ENCODE measurements around the gene XPNPEP3.

Gene XPNPEP3

DNA sequence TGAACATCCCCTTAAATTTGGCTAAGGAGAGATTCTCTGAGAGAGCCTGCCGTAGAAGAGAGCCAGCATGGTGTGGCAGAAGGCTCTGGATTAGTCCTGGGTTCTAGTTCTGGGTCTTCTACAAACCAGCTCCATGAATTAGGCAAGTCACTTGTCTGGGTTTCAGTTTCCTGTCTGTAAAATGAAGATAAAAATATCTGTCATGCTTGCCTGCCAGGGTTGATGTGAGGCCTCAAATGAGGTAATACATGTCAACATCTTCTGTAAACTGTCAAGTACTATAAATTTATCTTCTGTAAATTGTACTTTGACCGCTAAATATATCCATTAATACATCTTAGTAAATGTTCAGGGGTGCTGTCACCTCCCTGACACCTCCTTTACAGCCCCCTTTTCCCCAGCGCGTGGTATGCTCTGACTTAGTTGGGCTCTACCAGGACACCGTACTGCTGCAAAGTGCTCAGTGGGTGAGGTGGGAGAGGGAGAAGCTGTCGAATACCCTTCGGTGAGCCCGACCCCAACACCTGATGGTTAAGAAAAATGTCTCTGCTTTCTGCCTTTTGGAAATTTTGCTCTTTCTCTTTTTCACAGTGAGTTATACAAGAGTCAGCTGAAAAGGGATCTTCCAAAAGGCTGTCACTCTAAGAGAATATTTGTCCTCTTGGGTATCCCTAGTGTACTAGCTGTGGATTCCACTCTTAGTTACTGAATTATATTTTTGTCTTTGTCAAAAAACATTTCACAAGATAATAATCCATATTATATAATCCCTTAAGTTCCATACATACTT is 109.2 kb downstream of the XPNPEP3 start:
- Histone ChIP-seq H3K9ac (ENCODE audit: low read length in 2 of 2) (no peak overlapping the region), H3K27me3 (ENCODE audit: control insufficient read depth in 1 of 2, insufficient read depth in 2 of 2, low read length in 2 of 2) (no peaks in the 10 kb centered on the region), H3K9me3 (ENCODE audit: control insufficient read depth in 2 of 2, low read length in 2 of 2) (no peaks in the 10 kb centered on the region), H3K4me3 (ENCODE audit: low read length in 2 of 2) (no peak overlapping the region), H3K36me3 (ENCODE audit: control insufficient read depth in 2 of 2, insufficient read depth in 2 of 2, low read length in 2 of 2) (peaks cover 25 to 45% of the 10 kb centered on the region in 2 donors), H3K4me1 (ENCODE audit: control insufficient read depth, insufficient read depth, low read length) (no peaks in the 10 kb centered on the region), H3K27ac (ENCODE audit: low read length) (no peak overlapping the region)

DNA sequence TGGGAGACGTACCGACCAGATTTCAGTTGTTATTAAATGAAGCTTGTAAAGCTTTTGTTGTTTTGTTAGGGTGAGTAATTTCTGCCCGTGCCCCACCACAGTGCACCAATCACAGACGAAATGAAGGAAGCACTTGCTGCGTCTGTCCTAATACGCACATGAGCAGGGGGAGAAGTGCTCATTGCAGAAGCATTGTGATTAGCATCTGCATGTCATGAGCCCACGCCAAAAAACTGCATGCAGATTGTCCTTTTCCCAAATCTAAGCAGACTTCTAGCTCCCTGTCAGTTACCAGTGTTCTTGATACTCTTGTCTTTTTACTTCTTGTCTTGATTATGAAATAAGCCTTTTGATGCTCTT is 109.8 kb downstream of the XPNPEP3 start:
- H3K36me3 ChIP-seq (ENCODE audit: control insufficient read depth in 2 of 2, insufficient read depth in 2 of 2, low read length in 2 of 2), result peaks cover 26 to 45% of the 10 kb centered on the region in 2 donors
- H3K4me3 ChIP-seq (ENCODE audit: low read length in 2 of 2), result no peak overlapping the region
- H3K27me3 ChIP-seq (ENCODE audit: control insufficient read depth in 1 of 2, insufficient read depth in 2 of 2, low read length in 2 of 2), result no peaks in the 10 kb centered on the region
- H3K9me3 ChIP-seq (ENCODE audit: control insufficient read depth in 2 of 2, low read length in 2 of 2), result no peaks in the 10 kb centered on the region
- H3K4me1 ChIP-seq (ENCODE audit: control insufficient read depth, insufficient read depth, low read length), result no peaks in the 10 kb centered on the region
- no peak overlapping the region for H3K27ac ChIP-seq (ENCODE audit: low read length)
- no peak overlapping the region for H3K9ac ChIP-seq (ENCODE audit: low read length in 2 of 2)

DNA sequence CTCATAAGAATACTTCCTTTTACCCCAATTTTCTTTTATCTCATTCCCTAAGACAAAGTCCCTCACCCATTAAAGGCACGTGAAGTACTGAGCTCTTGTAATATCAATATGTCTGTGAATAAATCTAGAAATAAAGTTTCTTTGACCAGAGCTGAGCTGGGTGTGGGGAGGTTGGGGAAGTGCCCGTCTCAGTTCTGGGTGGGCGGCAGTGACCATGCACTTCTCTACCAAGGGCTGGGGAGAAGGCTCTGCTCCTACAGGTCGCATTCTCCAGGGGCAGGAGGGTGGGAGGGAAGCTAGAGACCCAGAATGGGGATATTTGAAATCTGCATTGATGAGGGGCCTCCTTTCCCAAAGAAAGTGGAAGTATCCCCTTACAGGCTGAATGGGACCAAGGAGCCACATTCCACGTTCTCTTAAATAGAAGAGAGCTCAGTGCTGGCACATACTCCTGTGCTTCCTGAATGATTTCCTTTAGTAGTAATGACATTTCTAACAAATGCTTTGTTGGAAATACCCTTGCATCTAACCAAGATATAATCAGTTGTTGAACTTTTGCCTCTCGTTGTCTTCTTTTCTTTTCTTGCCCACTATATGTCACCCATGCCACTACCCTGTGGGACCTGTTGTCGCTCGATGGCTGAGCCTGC is 110.3 kb downstream of the XPNPEP3 start:
- Histone ChIP-seq H3K4me3 (ENCODE audit: low read length in 2 of 2) (no peak overlapping the region), H3K36me3 (ENCODE audit: control insufficient read depth in 2 of 2, insufficient read depth in 2 of 2, low read length in 2 of 2) (peaks cover 30 to 49% of the 10 kb centered on the region in 2 donors), H3K27ac (ENCODE audit: low read length) (no peak overlapping the region)

DNA sequence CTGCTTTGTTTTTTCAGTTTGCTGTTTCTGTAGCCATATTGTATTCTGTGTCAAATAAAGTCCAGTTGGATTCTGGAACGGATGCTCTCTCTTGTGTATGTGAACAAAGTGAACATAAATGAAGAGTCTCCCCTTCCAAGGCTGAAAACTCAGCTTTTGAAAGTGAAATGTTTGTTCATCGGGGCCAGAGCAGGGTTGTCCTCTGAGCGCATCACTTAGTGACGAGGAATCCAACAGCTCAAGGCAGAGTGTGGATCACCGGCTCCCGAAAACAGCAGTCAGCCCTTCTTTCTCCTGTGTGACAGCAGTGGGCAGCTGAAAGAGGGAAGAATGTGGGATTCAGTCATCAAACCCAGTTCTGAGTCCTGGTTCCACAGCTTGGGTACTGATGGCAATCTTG is 115.6 kb downstream of the XPNPEP3 start:
- no peak overlapping the region for H3K27ac ChIP-seq (ENCODE audit: low read length)
- H3K4me1 ChIP-seq (ENCODE audit: control insufficient read depth, insufficient read depth, low read length), result no peaks in the 10 kb centered on the region
- H3K4me3 ChIP-seq (ENCODE audit: low read length in 2 of 2), result no peak overlapping the region
- H3K27me3 ChIP-seq (ENCODE audit: control insufficient read depth in 1 of 2, insufficient read depth in 2 of 2, low read length in 2 of 2), result no peaks in the 10 kb centered on the region
- H3K9me3 ChIP-seq (ENCODE audit: control insufficient read depth in 2 of 2, low read length in 2 of 2), result no peaks in the 10 kb centered on the region
- no peak overlapping the region for H3K9ac ChIP-seq (ENCODE audit: low read length in 2 of 2)
- H3K36me3 ChIP-seq (ENCODE audit: control insufficient read depth in 2 of 2, insufficient read depth in 2 of 2, low read length in 2 of 2), result peaks cover 22 to 23% of the 10 kb centered on the region in 2 donors

More for the DNA sequence above, 110.3 kb downstream of the XPNPEP3 start:
- Histone ChIP-seq H3K27me3 (ENCODE audit: control insufficient read depth in 1 of 2, insufficient read depth in 2 of 2, low read length in 2 of 2) (no peaks in the 10 kb centered on the region), H3K4me1 (ENCODE audit: control insufficient read depth, insufficient read depth, low read length) (no peaks in the 10 kb centered on the region), H3K9ac (ENCODE audit: low read length in 2 of 2) (no peak overlapping the region), H3K9me3 (ENCODE audit: control insufficient read depth in 2 of 2, low read length in 2 of 2) (no peaks in the 10 kb centered on the region)

DNA sequence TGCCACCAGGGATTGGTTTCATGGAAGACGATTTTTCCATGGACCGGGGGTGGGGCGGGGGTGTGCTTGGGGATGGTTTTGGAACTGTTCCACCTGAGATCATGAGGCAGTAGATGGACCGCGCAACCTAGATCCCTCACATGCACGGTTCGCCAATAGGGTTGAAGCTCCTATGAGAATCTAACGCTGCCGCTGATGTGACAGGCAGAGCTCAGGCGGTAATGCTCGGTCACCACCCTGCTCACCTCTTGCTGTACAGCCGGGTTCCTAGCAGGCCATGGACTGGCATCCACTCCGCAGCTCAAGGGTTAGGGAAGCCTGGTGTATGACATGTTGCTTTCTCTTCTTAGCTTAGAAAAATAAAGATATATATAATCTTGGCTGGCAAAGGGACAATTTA is 116.2 kb downstream of the XPNPEP3 start:
- Histone ChIP-seq H3K9ac (ENCODE audit: low read length in 2 of 2) (no peak overlapping the region), H3K4me1 (ENCODE audit: control insufficient read depth, insufficient read depth, low read length) (no peaks in the 10 kb centered on the region), H3K9me3 (ENCODE audit: control insufficient read depth in 2 of 2, low read length in 2 of 2) (no peaks in the 10 kb centered on the region), H3K27me3 (ENCODE audit: control insufficient read depth in 1 of 2, insufficient read depth in 2 of 2, low read length in 2 of 2) (no peaks in the 10 kb centered on the region), H3K36me3 (ENCODE audit: control insufficient read depth in 2 of 2, insufficient read depth in 2 of 2, low read length in 2 of 2) (peaks cover 20 to 21% of the 10 kb centered on the region in 2 donors), H3K27ac (ENCODE audit: low read length) (no peak overlapping the region), H3K4me3 (ENCODE audit: low read length in 2 of 2) (no peak overlapping the region)

DNA sequence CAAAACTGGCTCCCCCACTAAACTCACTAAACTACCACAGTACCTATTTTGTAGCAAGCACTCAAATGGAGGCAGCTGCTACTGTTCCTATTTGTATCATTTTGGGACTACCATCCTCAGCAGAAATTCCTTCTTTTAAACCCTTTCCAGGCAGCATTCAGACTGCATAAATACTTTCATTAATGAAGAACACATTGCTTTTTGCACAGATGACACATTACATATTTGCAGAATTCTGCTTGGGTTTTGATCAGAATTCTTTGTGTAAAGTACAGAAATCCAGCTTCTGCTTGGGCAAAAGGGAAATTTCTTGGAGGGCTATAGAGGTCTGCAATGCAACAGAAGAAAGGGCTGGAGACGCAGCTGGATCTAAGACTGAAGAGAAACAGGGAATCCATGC is 118.4 kb downstream of the XPNPEP3 start:
- no peaks in the 10 kb centered on the region for H3K4me1 ChIP-seq (ENCODE audit: control insufficient read depth, insufficient read depth, low read length)
- H3K4me3 ChIP-seq (ENCODE audit: low read length in 2 of 2), result no peak overlapping the region
- H3K36me3 ChIP-seq (ENCODE audit: control insufficient read depth in 2 of 2, insufficient read depth in 2 of 2, low read length in 2 of 2), result peaks cover 8 to 15% of the 10 kb centered on the region in 2 donors
- H3K9me3 ChIP-seq (ENCODE audit: control insufficient read depth in 2 of 2, low read length in 2 of 2), result no peaks in the 10 kb centered on the region
- H3K27ac ChIP-seq (ENCODE audit: low read length), result no peak overlapping the region
- no peaks in the 10 kb centered on the region for H3K27me3 ChIP-seq (ENCODE audit: control insufficient read depth in 1 of 2, insufficient read depth in 2 of 2, low read length in 2 of 2)
- no peak overlapping the region for H3K9ac ChIP-seq (ENCODE audit: low read length in 2 of 2)

DNA sequence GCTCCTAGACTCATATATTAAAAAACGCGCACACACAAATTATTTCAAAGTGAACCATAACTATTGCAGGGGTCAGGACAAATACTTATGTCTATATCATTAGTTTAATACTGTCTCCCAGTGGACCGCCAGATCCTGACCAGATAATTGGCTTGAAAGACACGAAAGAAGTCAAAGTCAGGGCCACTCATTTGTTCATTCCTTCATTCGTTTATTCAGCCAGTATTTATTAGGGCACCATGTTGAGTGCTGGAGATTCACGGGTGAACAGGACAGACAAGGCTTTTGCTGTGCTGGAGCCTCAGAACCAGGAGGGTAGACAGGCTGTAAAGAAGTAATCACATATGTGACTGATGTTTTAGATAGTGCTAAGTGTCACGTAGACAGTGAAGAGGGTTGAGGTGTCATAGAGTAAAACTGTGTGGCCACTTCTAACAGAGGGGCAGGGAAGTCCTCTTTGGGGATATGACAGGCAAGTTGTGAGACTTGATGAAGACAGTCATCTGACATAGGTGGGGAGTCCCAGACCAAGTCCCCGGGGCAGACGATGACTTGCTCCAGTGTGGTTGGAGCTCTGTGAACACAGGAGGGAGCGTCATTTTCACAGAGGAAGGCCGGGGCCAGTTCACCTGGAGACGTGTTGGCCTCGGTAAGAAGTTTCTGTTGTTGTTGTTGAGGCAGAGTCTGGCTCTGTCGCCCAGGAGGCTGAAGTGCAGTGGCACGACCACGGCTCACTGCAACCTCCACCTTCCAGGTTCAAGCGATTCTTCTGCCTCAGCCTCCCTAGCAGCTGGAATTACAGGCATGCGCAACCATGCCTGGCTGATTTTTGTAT is 120.1 kb downstream of the XPNPEP3 start:
- H3K4me3 ChIP-seq (ENCODE audit: low read length in 2 of 2), result no peak overlapping the region
- H3K9ac ChIP-seq (ENCODE audit: low read length in 2 of 2), result no peak overlapping the region
- no peaks in the 10 kb centered on the region for H3K4me1 ChIP-seq (ENCODE audit: control insufficient read depth, insufficient read depth, low read length)
- H3K9me3 ChIP-seq (ENCODE audit: control insufficient read depth in 2 of 2, low read length in 2 of 2), result no peaks in the 10 kb centered on the region
- no peaks in the 10 kb centered on the region for H3K27me3 ChIP-seq (ENCODE audit: control insufficient read depth in 1 of 2, insufficient read depth in 2 of 2, low read length in 2 of 2)
- peaks cover 5 to 7% of the 10 kb centered on the region in 2 donors for H3K36me3 ChIP-seq (ENCODE audit: control insufficient read depth in 2 of 2, insufficient read depth in 2 of 2, low read length in 2 of 2)
- no peak overlapping the region for H3K27ac ChIP-seq (ENCODE audit: low read length)

DNA sequence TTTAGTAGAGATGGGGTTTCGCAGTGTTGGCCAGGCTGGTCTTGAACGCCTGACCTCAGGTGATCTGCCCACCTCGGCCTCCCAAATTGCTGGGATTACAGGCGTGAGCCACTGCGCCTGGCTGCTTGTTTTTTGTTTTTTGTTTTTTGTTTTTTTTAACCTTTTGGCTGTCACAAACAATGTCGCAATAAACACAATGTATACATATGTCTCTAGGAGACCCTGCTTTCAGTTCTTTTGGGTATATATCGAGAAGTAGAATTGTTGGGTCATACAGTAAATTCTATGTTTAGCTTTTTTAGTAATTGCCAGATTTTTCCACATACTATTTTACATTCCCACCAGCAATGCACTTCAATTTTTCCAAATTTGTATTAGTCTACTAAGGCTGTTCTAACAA is 122.2 kb downstream of the XPNPEP3 start:
- Histone ChIP-seq H3K9me3 (ENCODE audit: control insufficient read depth in 2 of 2, low read length in 2 of 2) (no peaks in the 10 kb centered on the region), H3K4me1 (ENCODE audit: control insufficient read depth, insufficient read depth, low read length) (peaks cover 7% of the 10 kb centered on the region), H3K9ac (ENCODE audit: low read length in 2 of 2) (no peak overlapping the region), H3K4me3 (ENCODE audit: low read length in 2 of 2) (no peak overlapping the region), H3K36me3 (ENCODE audit: control insufficient read depth in 2 of 2, insufficient read depth in 2 of 2, low read length in 2 of 2) (no peaks in the 10 kb centered on the region), H3K27me3 (ENCODE audit: control insufficient read depth in 1 of 2, insufficient read depth in 2 of 2, low read length in 2 of 2) (no peaks in the 10 kb centered on the region), H3K27ac (ENCODE audit: low read length) (no peak overlapping the region)

DNA sequence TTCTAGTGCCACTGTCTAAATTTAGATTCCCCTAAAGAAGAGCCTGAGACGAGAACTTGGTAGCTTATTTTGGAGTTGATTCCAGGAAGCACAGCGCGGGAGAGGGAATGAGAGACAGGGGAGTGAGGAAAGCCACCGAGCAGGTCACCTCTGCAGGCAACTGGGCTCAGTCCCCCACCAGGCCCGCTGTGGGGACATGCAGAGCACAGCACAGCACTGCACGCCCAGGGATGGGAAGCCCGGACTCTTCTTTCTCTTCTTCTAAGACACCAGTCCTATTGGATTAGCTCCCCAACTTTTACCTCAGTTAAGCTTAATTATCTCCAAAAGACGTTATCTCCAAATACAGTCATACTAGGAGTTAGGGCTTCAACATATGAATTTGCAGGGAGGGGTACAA is 122.9 kb downstream of the XPNPEP3 start:
- H3K36me3 ChIP-seq (ENCODE audit: control insufficient read depth in 2 of 2, insufficient read depth in 2 of 2, low read length in 2 of 2), result no peaks in the 10 kb centered on the region
- no peaks in the 10 kb centered on the region for H3K9me3 ChIP-seq (ENCODE audit: control insufficient read depth in 2 of 2, low read length in 2 of 2)
- H3K9ac ChIP-seq (ENCODE audit: low read length in 2 of 2), result no peak overlapping the region
- H3K4me3 ChIP-seq (ENCODE audit: low read length in 2 of 2), result no peak overlapping the region
- no peak overlapping the region for H3K27ac ChIP-seq (ENCODE audit: low read length)
- H3K27me3 ChIP-seq (ENCODE audit: control insufficient read depth in 1 of 2, insufficient read depth in 2 of 2, low read length in 2 of 2), result no peaks in the 10 kb centered on the region
- peaks cover 7% of the 10 kb centered on the region for H3K4me1 ChIP-seq (ENCODE audit: control insufficient read depth, insufficient read depth, low read length)
